SK-N-SH (cell line): ENCODE data around the gene MSRB2.

Experiments used
- CTCF ChIP-seq: fragments of 200-600 bp; sonication (generic); IDR thresholded peaks from 2 replicates; pipeline ENCODE4 v1.6.1; 2017; ENCODE audit warnings: antibody characterized with exemption, mild to moderate bottlenecking, moderate library complexity
- EP300 ChIP-seq, 2 experiments: IDR thresholded peaks; 2 replicates each; pipeline versions ENCODE4 v1.4.0 to v1.6.1; 2012; ENCODE audit warnings: borderline replicate concordance in 1 of 2, low read depth in 1 of 2, low read length in 1 of 2
- FOXM1 ChIP-seq: IDR thresholded peaks from 2 replicates; pipeline ENCODE4 v1.4.0; 2012; ENCODE audit warnings: low read depth, mild to moderate bottlenecking
- IRF3 ChIP-seq: fragments of 150-350 bp; IDR thresholded peaks from 2 replicates; pipeline ENCODE4 v1.6.1; 2016; ENCODE audit warnings: mild to moderate bottlenecking, low read depth, low read length
- MAX ChIP-seq: IDR thresholded peaks from 2 replicates; pipeline ENCODE4 v1.4.0; 2012; ENCODE audit warnings: low read depth
- NFIC ChIP-seq: IDR thresholded peaks from 2 replicates; pipeline ENCODE4 v1.4.0; 2012; ENCODE audit warnings: borderline replicate concordance
- RAD21 ChIP-seq: IDR thresholded peaks from 2 replicates; pipeline ENCODE4 v1.6.1; 2012; ENCODE audit warnings: mild to moderate bottlenecking, low read length
- TAF1 ChIP-seq: IDR thresholded peaks from 2 replicates; pipeline ENCODE4 v1.6.1; 2012; ENCODE audit warnings: low read depth, mild to moderate bottlenecking, low read length, moderate library complexity, borderline replicate concordance
- TCF12 ChIP-seq: IDR thresholded peaks from 2 replicates; pipeline ENCODE4 v1.4.0; 2012
- USF2 ChIP-seq: fragments of 150-350 bp; IDR thresholded peaks from 2 replicates; pipeline ENCODE4 v1.6.1; 2017; ENCODE audit warnings: antibody characterized with exemption, low read length, low read depth, borderline replicate concordance

- TF ChIP-seq CTCF (no peak), NFIC (no peak), USF2 (no peak), IRF3 (no peak), MAX (no peak), TCF12 (no peak), FOXM1 (no peak), TAF1 (no peak), EP300 (IDR thresholded peaks at IDR 0.05; ENCODE audit: borderline replicate concordance in 1 of 2, low read depth in 1 of 2, low read length in 1 of 2) (no peak), RAD21 (no peak)
These were observed 59.8 kb downstream of the MSRB2 start for GRCh38 chr10:23155169-23155568.
